ENCODE data around the gene DCHS1.
A peak's percentile ranks its signal among the peaks of the same experiment; 100 is the strongest.

The DCHS1 gene

GRCh38 chr11:6670202-6670830 is 14.7 kb upstream of the DCHS1 start:
- no peak for DNase-seq

- DNase-seq = peak in 1 of 2 experiments; percentile 47
Observed at GRCh38 chr11:6667733-6668374, 12.2 kb upstream of the DCHS1 start.

GRCh38 chr11:6666302-6667183 is 10.9 kb upstream of the DCHS1 start:
- DNase-seq = no peak

GRCh38 chr11:6664551-6664950 is 8.9 kb upstream of the DCHS1 start:
- no peak for DNase-seq

GRCh38 chr11:6663794-6664469 is 8.3 kb upstream of the DCHS1 start:
- DNase-seq = no peak

GRCh38 chr11:6660712-6661111 is 5.1 kb upstream of the DCHS1 start:
- no peak for DNase-seq

- DNase-seq = no peak
Observed at GRCh38 chr11:6658647-6659046, 3.0 kb upstream of the DCHS1 start.

GRCh38 chr11:6657346-6657745 is 1.7 kb upstream of the DCHS1 start:
- DNase-seq = no peak

- no peak for DNase-seq
Observed at GRCh38 chr11:6656936-6657335, 1.3 kb upstream of the DCHS1 start.

- no peak for DNase-seq
Observed at GRCh38 chr11:6656584-6656915, 941 bp upstream of the DCHS1 start.

- DNase-seq = peak in 1 of 2 experiments; percentile 34
Observed at GRCh38 chr11:6655020-6655789, 404 bp downstream of the DCHS1 start.

GRCh38 chr11:6654281-6655019 is 1.2 kb downstream of the DCHS1 start:
- DNase-seq = no peak

- DNase-seq = no peak
Observed at GRCh38 chr11:6653656-6654055, 2.0 kb downstream of the DCHS1 start.

- DNase-seq = no peak
Observed at GRCh38 chr11:6653097-6653496, 2.5 kb downstream of the DCHS1 start.

GRCh38 chr11:6652182-6652581 is 3.4 kb downstream of the DCHS1 start:
- DNase-seq = no peak

GRCh38 chr11:6650980-6651379 is 4.6 kb downstream of the DCHS1 start:
- DNase-seq = no peak

GRCh38 chr11:6650104-6650503 is 5.5 kb downstream of the DCHS1 start:
- no peak for DNase-seq

- DNase-seq = no peak
Observed at GRCh38 chr11:6648501-6648900, 7.1 kb downstream of the DCHS1 start.

- DNase-seq = no peak
Observed at GRCh38 chr11:6647836-6648235, 7.8 kb downstream of the DCHS1 start.

GRCh38 chr11:6646918-6647679 is 8.5 kb downstream of the DCHS1 start:
- DNase-seq = peak in 1 of 2 experiments; percentile 35

- DNase-seq = no peak
Observed at GRCh38 chr11:6646576-6646917, 9.1 kb downstream of the DCHS1 start.
